ENCODE data around the gene KCNT2. TPM values are rescaled to one million over a fixed set of nuclear protein-coding genes. Genes with fewer than 3 reads are reported as not detected.

The KCNT2 gene
- total and polyA plus RNA-seq, 2 donors (not counting 3 experiments of a cell fraction or from before 2014, with no cell fraction given), result 0.46 to 1.6 TPM

- H3K27ac ChIP-seq (ENCODE audit: insufficient read depth, low read depth, low read length), result no peak overlapping the region
- CTCF ChIA-PET, result no interaction called here
- POLR2A ChIA-PET, result no interaction called here
- no peaks in the 10 kb centered on the region for H4K20me1 ChIP-seq (replicated peaks; ENCODE audit: control insufficient read depth, extremely low read depth, insufficient read depth, low read length)
- intact Hi-C loops (cut with micrococcal nuclease) (no loop called here), dilution Hi-C loops (cut with MboI; ENCODE audit: extremely low pct_ligation_motif_present, low sequenced_read_pairs) (no loop called here)
- no peak overlapping the region for H3K9ac ChIP-seq (replicated peaks; ENCODE audit: extremely low read depth, insufficient read depth, low read length)
- H3K4me2 ChIP-seq (ENCODE audit: insufficient read depth, low read length), result no peak overlapping the region
- H3K27me3 ChIP-seq (ENCODE audit: control insufficient read depth in 2 of 2, insufficient read depth in 2 of 2, low read length in 2 of 2), result no peaks in the 10 kb centered on the region
- no peak for DNase-seq (ENCODE audit: low read depth, low spot score)
- no peaks in the 10 kb centered on the region for H3K9me1 ChIP-seq (replicated peaks; ENCODE audit: control insufficient read depth, extremely low read depth, insufficient read depth, low read length)
- H3K79me2 ChIP-seq (ENCODE audit: control insufficient read depth, insufficient read depth, low read length), result no peaks in the 10 kb centered on the region
- no peak for FAIRE-seq
- H3K9me3 ChIP-seq (replicated peaks; ENCODE audit: control insufficient read depth, insufficient read depth, low read length), result no peaks in the 10 kb centered on the region
- H3K4me1 ChIP-seq (ENCODE audit: control insufficient read depth, extremely low read depth, insufficient read depth, low read length), result peaks cover 41% of the 10 kb centered on the region
- no peak overlapping the region for H2AFZ ChIP-seq (ENCODE audit: low read depth, low read length)
- TF ChIP-seq EZH2 (IDR thresholded peaks at IDR 0.05; ENCODE audit: borderline replicate concordance, low read depth, low read length, severe bottlenecking) (no peak), MAX (IDR thresholded peaks at IDR 0.05; ENCODE audit: insufficient read depth, insufficient read length) (no peak), CTCF (IDR thresholded peaks at IDR 0.05; ENCODE audit: extremely low read depth in 1 of 2, insufficient read depth in 1 of 2, low read depth in 1 of 2, low read length in 2 of 2) (no peak), POLR2A (IDR thresholded peaks at IDR 0.05; ENCODE audit: low read depth, low read length) (no peak), POLR2AphosphoS5 (IDR thresholded peaks at IDR 0.05; ENCODE audit: insufficient read depth, low read depth, low read length) (no peak), GATA2 (IDR thresholded peaks at IDR 0.05; ENCODE audit: insufficient read depth, insufficient read length, low read depth, low read length) (no peak), FOS (IDR thresholded peaks at IDR 0.05; ENCODE audit: borderline replicate concordance, insufficient read depth, low read length) (no peak), MYC (IDR thresholded peaks at IDR 0.05; ENCODE audit: low read depth, low read length) (no peak), JUN (IDR thresholded peaks at IDR 0.05; ENCODE audit: borderline replicate concordance, insufficient read depth, insufficient read length, low read depth) (no peak)
- H3K36me3 ChIP-seq (ENCODE audit: control insufficient read depth in 2 of 2, extremely low read depth in 1 of 2, insufficient read depth in 2 of 2, low read length in 2 of 2), result no peaks in the 10 kb centered on the region
- BruUV-seq (replicated peaks), result no TSS peak
- H3K4me3 ChIP-seq (replicated peaks in 1 of 3; ENCODE audit: insufficient read depth in 1 of 3, low read depth in 1 of 3, low read length in 3 of 3), result no peak overlapping the region
Observed at GRCh38 chr1:196405839-196406238, 202.4 kb downstream of the KCNT2 start.
